TTC549 (cell line): Measurements from ENCODE around the gene IL17REL.

Experiments used
- FAIRE-seq: peaks from 2 replicates; lab custom pipeline; 2012; peaks lifted over from hg19 to GRCh38; lab: Jason Lieb, UNC

Gene IL17REL

DNA sequence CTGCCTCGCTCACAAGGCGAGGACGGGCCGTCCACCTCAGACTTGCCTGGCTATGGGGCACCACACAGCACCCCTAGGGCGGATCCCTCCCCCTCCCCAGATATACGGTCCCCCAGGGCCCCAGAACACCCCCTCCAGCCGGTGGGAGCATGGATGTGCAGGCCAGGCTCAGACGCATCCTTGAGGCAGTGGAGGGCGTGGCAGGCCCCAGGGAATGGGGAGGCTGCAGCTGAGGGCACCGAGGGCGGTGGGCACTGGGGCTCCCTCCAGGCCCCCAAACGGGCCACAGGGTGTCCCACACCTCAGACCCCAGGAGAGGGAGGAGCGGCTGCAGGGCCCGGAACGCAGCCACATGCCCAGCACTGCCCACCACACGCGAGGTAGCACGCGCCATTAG lies 33.5 kb upstream of the IL17REL start:
- no peak for FAIRE-seq

- no peak for FAIRE-seq
Observed at GRCh38 chr22:50045211-50046018, 32.9 kb upstream of the IL17REL start.

DNA sequence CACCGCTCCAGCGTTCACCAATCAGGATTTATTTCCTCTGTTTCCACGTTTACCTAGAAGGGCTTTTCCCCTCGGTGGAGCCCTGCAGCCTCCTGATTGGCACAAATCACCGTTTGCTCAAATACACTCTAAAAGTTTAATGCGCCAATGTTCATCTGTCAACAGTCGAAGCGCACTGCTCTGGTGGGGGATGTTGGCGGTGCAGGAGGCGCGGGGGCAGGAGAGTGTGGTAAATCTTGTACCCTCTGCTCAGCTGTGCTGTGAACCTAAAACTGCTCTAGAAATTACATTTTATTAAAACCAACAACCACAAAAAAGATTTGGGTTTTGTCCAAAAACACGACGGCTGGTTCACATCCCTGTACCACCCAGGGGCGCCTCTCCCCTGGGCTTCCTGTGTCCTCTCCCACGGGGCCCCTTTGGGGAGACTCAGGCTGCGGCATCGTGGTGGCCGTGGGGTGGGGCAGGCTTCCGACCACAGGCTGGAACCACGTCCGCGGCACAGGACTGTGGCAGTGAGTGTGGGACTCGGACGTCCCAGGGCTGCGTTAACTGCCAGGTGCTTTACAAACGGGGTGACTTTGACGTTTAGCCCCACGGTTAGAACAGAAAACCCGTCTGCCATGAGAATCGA lies 32.0 kb upstream of the IL17REL start:
- FAIRE-seq = no peak

GRCh38 chr22:50041361-50042065 lies 28.9 kb upstream of the IL17REL start:
- FAIRE-seq = no peak

GRCh38 chr22:50040717-50041116 lies 28.2 kb upstream of the IL17REL start:
- FAIRE-seq = no peak

DNA sequence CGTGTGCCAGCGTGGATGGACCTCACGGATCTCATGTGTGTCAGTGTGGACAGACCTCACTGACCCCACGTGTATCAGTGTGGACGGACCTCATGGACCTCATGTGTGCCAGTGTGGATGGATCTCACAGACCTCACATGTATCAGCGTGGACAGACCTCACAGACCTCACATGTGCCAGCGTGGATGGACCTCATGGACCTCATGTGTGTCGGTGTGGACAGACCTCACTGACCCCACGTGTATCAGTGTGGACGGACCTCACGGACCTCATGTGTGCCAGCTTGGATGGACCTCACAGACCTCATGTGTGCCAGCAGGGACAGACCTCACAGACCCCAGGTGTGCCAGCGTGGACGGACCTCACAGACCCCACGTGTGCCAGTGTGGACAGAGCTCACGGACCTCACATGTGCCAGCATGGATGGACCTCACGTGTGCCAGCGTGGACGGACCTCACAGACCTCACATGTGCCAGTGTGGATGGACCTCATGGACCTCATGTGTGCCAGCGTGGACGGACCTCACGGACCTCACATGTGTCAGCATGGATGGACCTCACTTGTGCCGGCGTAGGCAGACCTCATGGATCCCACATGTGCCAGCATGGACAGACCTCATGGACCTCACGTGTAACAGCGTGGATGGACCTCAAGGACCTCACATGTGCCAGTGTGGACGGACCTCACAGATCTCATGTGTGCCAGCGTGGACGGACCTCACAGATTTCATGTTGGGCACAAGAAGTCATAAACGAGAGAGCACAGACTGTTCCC lies 27.3 kb upstream of the IL17REL start:
- FAIRE-seq = no peak

- no peak for FAIRE-seq
Observed at GRCh38 chr22:50035976-50036724, 23.6 kb upstream of the IL17REL start.

DNA sequence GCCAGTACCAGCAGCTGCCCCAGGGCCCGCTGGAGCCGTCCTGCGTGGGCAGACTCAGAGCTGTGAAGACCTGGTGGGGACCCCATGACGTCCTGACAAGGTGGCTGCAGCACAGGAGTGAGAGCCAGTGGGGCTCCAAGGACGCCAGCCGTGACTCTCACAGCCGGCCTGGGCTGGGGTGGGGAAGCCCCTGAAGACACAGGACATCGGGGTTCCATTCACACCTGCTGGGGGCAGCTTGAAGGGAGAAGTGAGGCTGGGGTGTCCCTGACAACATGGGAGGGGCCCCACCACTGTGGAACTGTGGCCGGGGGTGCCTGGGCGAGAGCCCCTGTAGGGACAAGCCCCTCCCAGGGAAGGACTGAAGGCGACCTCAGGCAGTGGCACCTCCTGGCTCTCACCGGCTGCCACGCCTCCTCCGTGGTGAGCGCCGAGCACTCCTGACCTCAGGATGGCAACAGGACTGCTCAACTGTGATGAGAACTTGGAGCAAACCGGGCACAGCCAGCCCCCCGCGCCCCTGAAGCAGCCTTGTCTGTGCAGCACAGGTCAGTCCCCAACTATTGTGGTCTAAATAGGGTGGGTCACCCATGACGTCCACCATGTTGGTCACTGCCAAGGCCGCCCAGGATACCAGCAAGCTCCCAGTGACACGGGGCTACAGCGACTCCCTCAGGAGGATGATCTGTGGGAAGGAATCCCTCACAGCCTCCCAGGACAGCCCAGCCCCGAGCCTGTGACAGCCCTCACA lies 22.7 kb upstream of the IL17REL start:
- FAIRE-seq = no peak

- no peak for FAIRE-seq
Observed at GRCh38 chr22:50034126-50035081, 21.8 kb upstream of the IL17REL start.

GRCh38 chr22:50032941-50033601 lies 20.5 kb upstream of the IL17REL start:
- FAIRE-seq = no peak

GRCh38 chr22:50032109-50032871 lies 19.7 kb upstream of the IL17REL start:
- no peak for FAIRE-seq

DNA sequence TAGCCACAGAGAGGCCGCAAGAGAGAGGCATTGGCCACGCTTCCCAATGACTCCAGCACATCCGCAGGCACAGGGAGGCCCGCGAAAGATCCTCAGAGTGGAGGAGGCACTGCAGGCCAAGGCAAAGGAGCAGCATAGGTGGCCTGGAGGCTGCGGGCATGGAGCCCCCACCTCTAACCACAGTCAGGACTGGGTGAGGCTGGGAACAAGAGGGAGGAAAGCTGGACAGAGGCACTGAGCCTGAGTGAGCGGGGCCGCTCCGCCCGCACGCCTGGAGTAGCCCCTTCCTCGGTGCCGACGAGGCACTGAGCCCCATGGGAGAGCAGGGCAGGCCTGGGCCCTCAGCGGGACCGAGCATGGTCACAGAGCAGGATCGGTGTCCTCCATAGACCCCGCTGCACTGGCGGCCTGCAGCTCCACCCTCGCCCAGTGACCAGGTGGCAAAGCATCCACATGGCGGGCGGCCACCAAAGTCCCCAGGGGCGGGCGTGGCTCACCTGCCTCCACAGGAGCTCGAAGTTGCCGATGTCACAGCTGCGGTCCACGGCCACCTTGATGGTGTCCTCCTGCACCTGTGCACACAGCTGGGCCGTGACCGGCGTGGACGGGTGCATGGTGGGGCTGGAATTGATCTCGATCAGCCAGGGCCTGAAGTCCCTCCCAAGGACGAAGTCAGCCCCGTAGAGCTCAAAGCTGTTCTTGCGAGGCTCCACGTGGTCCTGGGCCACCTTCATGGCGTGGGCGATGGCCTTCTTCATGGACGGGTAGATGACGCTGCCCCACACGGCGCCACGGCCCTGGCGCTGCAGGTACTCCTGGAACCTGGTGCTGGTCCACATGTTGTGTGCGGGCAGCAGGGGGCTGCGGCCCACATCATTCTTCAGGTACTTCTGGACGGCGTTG lies 18.9 kb upstream of the IL17REL start:
- FAIRE-seq = no peak

DNA sequence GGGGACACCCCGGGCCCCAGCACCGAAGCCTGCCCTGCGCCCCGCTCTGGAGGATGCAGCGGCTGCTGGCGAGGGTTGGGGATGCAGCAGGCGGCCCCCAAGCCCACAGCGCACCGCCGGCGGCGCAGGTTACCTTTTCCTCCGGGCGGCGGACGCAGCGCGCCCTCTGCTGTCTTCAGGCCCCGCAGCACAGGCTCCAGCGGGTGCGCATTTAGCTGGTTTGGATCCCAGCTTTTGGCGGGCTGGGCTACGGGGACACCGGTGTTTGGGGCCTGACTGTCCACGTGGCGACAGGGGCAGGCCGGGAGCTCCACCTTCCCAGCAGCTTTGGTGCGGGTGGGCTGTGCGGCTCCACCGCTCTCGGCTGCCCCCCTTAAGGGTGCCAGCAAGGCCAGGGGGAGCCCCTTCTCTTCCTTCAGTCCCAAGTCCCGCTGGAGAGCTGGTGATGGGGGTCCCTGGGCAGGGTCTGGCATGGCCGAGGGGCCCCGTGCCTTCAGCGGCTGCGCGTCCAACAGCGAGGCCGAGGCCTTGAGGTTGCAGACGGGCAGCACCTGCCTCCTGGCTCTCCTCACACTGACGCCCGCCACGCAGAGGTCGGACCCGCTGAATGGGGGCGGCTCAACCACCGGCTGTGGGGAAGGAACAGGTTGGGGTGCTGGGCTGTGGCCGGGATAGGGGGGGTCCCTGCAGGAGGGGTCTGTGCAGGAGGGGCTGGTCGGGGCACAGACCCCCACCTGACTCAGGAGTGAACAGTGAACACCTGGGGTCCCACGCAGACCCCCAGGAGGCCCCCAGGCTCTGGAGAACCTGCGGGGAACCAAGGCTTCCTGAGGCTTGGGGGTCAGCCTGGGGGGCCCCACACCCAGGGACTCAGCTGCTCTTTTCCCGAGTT lies 18.0 kb upstream of the IL17REL start:
- no peak for FAIRE-seq

DNA sequence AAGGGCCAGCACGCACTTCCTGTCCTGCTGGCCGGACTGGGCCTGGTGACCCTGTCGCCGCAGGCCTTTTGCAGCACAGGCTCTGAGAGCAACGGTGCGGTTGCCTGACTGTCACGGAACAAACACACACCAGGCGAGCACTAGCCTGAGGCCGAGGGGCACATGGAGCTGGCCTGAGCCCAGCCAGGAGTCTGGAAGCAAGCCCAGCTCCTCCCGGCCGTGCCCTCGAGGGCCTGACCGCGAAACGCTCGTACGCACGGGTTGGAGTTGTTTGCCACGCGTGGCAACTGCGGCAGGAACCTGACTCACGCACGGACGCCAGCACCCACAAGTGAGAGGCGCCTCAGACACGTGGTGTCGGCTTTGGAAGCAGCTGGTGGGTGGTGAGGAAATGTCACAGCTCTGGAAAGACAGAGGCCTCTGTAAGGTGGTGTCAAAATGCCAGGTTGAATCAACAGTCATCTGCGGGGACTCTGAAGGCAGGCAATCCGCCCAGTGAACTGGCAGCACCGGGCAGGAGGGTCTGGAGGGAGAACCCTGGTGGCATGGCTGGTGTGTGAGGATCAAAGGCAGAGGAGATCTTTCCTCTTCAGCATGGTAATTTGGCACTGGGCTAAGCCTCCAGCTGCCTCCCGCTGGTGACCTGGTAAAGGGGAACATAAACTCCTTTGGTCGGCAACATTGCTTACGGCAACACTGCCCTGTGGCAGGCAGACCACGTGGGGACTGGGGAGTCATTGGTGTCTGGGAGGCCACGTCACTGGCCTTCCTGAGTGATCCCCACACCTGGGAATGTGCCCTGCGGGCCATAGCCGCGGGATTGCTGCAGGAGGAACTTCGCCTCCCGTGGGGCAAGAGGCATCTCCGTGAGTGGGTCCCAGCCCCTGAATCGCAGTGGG lies 15.3 kb upstream of the IL17REL start:
- FAIRE-seq = no peak

- no peak for FAIRE-seq
Observed at GRCh38 chr22:50025993-50026392, 13.4 kb upstream of the IL17REL start.
